C4-2B (cell line): ENCODE results near the gene SPIRE2.
"Not testable (repeated sequence)": the region's sequence is repeated elsewhere in the genome, so short reads cannot be mapped to it uniquely, and the experiment has no call there.

Source experiments
- H3K27ac ChIP-seq: fragments of 450-650 bp; 2 replicates; pipeline ENCODE4 v1.5.1; 2017
- ZFX ChIP-seq: fragments of 450-650 bp; IDR thresholded peaks from 2 replicates; pipeline ENCODE4 v1.6.1; 2017
- TF ChIP-seq, protein P1 (sequence below): fragments of 450-650 bp; conservative IDR thresholded peaks from 2 replicates; pipeline ENCODE4 v1.5.1; 2017; ENCODE audit warnings: mild to moderate bottlenecking

SPIRE2 gene

DNA sequence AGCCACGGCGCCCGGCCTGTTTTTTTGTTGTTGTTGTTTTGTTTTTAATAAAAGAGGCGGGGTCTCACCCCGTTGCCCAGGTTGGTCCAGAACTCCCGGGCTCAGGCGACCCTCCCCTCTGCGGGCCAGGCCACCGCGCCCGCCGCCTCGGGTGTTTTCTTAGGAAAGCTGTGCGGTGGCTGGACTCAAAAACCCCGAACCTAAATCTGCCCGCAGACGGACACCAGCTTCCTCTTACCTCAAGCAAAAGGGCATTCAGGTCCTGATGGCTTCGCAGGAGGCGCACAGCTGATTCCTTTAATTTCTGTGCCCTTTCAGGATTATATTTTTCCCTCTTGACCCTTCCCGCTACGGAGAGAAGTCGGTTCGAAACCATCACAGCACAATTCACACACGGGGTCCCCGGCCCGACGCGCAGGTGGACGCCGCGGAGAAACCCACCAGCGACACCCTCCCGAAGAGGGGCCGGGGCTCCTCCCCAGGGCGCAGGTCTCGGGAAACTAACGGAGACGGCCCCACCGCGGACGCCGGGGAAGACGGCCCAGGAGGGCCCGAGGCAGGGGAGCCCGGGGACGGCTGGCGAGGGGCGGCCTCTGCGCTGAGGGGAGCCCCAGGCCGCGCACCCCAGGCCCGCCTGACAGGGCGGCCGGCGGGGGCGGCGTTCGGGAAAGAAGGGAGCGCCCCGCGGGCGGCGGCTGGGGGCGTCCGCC lies 12.5 kb upstream of the SPIRE2 start:
- no peak for TF ChIP-seq ZFX
- TF ChIP-seq, protein P1, sequence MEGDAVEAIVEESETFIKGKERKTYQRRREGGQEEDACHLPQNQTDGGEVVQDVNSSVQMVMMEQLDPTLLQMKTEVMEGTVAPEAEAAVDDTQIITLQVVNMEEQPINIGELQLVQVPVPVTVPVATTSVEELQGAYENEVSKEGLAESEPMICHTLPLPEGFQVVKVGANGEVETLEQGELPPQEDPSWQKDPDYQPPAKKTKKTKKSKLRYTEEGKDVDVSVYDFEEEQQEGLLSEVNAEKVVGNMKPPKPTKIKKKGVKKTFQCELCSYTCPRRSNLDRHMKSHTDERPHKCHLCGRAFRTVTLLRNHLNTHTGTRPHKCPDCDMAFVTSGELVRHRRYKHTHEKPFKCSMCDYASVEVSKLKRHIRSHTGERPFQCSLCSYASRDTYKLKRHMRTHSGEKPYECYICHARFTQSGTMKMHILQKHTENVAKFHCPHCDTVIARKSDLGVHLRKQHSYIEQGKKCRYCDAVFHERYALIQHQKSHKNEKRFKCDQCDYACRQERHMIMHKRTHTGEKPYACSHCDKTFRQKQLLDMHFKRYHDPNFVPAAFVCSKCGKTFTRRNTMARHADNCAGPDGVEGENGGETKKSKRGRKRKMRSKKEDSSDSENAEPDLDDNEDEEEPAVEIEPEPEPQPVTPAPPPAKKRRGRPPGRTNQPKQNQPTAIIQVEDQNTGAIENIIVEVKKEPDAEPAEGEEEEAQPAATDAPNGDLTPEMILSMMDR = no peak
- peak overlapping the region; percentile 86 for H3K27ac ChIP-seq

DNA sequence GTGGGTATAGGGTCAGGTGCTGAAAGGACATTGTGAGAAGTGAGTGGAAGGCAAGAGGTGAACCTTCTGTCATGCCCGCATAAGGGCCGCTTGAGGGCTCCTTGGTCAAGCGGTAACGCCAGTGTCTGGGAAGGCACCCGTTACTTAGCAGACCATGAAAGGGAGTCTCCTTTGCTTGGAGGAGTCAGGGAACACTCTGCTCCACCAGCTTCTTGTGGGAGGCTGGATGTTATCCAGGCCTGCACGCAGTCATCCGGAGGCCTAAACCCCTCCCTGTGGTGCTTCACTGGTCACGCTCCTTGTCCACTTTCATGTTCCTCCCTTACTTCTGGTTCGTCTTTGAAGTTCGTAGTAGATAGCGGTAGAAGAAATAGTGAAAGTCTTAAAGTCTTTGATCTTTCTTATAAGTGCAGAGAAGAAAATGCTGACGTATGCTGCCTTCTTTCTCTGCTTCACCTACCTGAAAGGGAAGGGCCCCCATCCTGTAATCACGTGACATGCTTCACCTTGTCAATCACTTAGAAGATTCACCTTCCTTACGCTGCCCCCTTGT lies 9.3 kb upstream of the SPIRE2 start:
- H3K27ac ChIP-seq = not testable (repeated sequence)

DNA sequence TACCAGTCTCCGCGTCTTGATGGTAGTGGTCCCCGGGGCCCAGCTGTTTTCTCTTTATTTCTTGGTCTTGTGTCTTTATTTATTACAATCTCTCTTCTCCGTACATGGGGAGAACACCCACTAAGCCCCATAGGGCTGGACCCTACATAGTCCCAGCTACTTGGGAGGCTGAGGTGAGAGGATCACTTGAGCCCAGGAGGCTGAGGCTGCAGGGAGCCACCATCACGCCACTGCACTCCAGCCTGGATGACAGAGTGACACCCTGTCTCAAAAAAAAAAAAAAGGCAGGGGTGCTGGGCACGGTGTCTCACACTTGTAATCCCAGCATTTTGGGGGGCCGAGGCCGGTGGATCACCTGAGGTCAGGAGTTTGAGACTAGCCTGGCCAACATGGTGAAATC lies 8.8 kb upstream of the SPIRE2 start:
- H3K27ac ChIP-seq = not testable (repeated sequence)

DNA sequence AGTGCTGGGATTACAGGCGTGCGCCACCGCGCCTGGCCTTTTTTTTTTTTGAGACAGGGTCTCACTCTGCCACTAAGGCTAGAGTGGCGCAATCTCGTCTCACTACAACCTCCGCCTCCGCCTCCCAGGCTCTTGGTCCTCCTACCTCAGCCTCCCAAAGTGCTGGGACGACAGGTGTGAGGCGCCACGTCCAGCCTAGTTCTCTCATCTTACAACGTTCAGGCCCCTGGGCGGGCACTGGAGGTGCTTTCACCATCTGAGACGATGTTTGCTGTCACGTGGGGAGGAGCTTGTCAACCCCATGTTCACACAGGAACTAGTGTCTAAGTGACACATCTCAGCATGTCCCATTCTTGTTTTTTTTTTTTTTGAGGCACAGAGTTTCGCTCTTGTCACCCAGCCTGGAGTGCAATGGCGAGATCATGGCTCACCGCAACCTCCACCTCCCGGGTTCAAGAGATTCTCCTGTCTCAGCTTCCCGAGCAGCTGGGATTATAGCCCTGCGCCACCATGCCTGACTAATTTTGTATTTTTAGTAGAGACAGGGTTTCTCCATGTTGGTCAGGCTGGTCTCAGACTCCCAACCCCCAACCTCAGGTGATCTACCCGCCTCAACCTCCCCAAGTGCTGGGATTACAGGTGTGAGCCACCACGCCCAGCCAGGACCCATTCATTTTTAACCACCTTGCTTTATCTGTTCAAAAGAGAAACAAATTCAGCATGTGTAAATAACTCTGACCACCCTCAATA lies 6.7 kb upstream of the SPIRE2 start:
- no peak overlapping the region for H3K27ac ChIP-seq
- TF ChIP-seq, protein P1 = no peak
- TF ChIP-seq ZFX = no peak

DNA sequence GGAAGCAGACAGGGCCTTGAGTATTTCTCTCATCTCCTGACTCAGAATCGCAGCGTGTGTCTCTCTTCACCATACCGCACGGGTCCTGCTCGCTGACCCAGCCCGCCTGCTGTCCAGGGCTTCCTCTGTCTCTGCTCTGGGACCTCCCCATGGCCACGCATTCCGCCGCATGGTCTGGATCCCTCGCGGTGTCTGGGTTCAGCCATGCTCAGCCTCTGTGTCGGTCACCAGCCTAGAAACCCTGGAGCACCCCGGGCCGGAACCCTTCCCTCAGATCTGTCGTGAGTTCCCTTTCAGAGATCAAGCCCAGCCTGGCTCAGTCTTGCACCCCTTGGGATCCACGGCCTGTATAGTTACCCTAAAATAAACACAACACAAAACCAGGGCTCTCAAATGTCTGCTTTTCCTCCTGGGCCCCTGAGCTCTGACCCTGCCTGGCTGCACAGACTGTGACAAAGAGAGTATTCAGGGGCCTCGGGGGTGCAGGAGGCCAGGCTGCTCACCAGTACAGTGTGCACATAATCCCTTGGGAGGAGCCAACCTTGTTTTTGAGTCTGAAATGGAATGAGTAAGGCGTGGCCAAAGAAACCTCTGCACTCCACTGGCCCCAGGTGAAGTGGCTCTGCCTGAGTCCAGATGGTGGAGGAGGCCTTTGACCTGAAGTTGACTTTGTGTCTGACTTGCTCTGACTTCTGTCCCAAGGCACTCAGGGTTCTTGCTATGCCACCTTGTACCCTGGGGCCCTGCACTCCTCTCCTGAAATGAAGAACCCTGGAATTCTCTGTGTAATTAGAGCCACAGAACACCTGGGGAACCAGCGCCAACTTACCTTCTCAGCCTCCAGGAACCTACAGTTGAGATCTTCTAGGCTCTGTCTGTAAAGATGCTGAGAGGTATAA lies 5.8 kb upstream of the SPIRE2 start:
- H3K27ac ChIP-seq = no peak overlapping the region
- no peak for TF ChIP-seq ZFX
- TF ChIP-seq, protein P1 = no peak

DNA sequence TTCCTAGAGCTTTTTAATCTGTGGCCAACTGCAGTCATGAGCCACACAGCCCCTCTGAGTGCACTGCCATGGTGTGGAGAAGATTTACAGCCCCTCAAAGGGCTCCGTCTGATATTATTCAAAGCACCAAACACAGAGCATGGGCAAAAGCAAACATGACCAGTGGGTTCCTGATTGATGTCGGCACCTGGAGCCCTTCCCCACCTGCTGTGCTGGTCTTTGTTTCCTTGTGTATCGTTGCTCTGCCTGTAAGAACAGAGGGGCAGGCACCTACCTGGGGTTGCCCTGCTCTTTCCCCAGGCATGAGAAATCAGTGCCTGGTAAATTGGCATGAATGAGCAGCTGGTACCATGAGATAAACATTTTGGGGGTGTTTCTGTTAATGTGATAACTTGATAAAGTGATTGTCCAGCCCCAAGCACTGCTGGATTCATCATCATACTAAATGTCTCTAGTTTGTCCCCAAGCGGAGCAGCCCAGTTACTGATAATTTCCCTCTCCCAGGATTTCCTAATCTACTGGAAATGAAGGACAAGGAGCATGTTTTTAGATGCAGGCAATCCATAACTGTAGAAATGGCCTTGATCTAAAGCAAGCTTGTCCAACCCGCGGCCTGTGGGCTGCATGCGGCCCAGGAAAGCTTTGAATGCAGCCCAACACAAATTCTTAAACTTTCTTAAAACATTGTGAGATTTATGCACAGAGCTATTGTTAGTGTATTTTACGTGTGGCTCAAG lies 5.0 kb upstream of the SPIRE2 start:
- TF ChIP-seq ZFX = no peak
- TF ChIP-seq, protein P1 = no peak
- H3K27ac ChIP-seq = no peak overlapping the region

DNA sequence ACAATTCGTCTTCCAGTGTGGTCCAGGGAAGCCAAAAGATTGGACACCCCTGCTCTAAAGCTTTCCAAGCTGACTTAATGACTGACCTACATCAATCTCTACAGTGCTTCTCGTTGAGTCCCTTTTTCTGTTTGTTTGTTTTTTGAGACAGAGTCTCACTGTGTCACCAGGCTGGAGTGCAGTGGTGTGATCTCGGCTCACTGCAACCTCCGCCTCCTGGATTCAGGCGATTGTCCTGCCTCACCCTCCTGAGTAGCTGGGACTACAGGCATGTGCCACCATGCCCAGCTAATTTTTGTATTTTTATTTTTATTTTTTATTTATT lies 4.5 kb upstream of the SPIRE2 start:
- H3K27ac ChIP-seq = not testable (repeated sequence)

DNA sequence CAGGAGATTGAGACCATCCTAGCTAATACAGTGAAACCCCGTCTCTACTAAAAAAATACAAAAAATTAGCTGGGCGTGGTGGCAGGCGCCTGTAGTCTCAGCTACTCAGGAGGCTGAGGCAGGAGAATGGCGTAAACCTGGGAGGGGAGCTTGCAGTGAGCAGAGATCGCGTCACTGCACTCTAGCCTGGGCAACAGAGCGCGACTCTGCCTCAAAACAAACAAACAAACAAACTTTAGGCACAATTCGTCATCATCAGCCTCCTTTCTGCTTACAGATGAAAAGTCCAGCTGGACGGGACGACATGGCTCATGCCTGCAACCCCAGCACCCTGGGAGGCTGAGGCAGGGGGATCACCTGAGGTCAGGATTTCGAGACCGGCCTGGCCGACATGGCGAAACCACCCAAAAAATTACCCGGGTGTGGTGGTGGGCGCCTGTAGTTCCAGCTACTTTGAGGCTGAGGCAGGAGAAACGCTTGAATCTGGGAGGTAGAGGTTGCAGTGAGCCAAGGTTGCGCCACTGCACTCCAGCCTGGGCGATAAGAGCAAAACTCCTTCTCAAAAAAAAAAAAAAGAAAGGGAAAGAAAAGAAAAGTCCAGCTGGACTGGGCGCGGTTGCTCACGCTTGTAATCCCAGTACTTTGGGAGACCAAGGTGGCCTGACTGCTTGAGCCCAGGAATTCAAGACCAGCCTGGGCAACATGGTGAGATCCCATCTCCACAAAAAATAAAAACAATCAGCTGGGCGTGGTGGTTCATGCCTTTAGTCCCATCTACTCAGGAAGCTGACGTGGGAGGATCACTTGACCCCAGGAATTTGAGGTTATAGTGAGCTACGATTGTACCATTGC lies 1.5 kb upstream of the SPIRE2 start:
- TF ChIP-seq, protein P1 = no peak
- peak overlapping the region; percentile 78 for H3K27ac ChIP-seq
